Sigmoid colon (tissue), 4 donors: ENCODE measurements around the gene APOBEC3B.

Source experiments
- POLR2A ChIP-seq, 2 donors: fragments of 450-650 bp; IDR thresholded peaks; one replicate each; pipeline ENCODE4 v1.6.1; 2016; ENCODE audit warnings: antibody characterized with exemption in 2 of 2, mild to moderate bottlenecking in 2 of 2, moderate library complexity in 2 of 2
- POLR2AphosphoS5 ChIP-seq, 4 donors: sonication (generic); formaldehyde crosslinking; IDR thresholded peaks; one replicate each; pipeline ENCODE4 v1.6.1; 2017; ENCODE audit warnings: antibody characterized with exemption in 4 of 4
- TF ChIP-seq, protein P1 (sequence below), 4 experiments: fragments of 450-650 bp in 3 of 4; fragments of 200-600 bp in 1 of 4; IDR thresholded peaks; one replicate each; pipeline ENCODE4 v1.5.1; 2016 to 2019; ENCODE audit warnings: antibody characterized with exemption in 4 of 4, mild to moderate bottlenecking in 3 of 4, moderate library complexity in 2 of 4

DNA sequence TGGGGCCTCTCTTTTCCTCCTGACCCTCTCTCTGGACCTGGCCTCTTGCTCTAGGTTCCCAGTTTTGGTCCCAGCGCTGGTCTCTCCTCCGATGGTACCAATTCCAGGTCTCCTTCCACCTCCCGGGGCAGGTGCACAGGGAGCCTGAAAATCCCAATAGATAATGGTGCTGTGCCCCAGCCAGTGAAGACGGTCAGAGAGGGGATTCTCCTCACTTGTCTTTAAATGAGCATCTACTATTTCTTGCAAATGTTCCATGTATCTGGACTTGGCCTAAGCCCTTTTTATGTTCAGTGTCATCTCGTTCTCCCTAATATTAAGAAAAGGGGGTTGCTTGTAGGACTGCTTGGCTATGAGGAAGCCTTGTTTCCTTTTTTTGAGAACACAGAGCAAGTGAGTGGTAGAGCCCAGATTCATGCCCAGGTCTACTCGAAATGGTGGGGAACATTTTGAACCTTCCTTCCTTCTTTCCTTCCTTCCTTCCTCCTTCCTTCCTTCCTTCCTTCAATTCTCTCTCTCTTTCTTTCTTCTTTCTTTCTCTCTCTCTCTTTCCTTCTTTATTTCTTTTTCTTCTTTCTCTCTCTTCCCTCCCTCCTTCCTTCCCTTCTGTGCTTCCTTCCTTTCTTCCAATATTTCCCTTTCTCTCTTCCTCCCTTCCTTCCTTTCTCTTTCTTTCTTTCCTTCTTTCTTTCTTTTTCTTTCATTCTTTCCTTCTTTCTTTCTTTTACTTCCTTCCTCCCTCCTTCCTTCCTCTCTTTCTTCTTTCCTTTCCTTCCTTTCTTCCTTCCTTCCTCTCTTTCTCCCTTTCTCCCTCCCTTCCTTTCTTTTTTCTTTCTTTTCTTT is 24.1 kb upstream of the APOBEC3B start:
- no peak for TF ChIP-seq POLR2A (IDR thresholded peaks at IDR 0.05)
- TF ChIP-seq, protein P1, sequence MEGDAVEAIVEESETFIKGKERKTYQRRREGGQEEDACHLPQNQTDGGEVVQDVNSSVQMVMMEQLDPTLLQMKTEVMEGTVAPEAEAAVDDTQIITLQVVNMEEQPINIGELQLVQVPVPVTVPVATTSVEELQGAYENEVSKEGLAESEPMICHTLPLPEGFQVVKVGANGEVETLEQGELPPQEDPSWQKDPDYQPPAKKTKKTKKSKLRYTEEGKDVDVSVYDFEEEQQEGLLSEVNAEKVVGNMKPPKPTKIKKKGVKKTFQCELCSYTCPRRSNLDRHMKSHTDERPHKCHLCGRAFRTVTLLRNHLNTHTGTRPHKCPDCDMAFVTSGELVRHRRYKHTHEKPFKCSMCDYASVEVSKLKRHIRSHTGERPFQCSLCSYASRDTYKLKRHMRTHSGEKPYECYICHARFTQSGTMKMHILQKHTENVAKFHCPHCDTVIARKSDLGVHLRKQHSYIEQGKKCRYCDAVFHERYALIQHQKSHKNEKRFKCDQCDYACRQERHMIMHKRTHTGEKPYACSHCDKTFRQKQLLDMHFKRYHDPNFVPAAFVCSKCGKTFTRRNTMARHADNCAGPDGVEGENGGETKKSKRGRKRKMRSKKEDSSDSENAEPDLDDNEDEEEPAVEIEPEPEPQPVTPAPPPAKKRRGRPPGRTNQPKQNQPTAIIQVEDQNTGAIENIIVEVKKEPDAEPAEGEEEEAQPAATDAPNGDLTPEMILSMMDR (IDR thresholded peaks at IDR 0.05): no peak
- TF ChIP-seq POLR2AphosphoS5 (IDR thresholded peaks at IDR 0.05): no peak
